CD1c-positive myeloid dendritic cell (primary cell): Measurements from ENCODE around the gene CENPP.

Source experiments
- DNase-seq: peaks from one replicate; pipeline ENCODE4 v3.0.0-alpha.2; 2016; ENCODE audit errors: extremely low spot score

The CENPP gene

GRCh38 chr9:92325269-92325990 lies at the start of gene CENPP, which contains the start of gene NOL8:
CENPP (plus strand) TSS chr9:92325953.
NOL8 (minus strand) TSS chr9:92325350; CDS start chr9:92324161, 1,189 bp downstream.
- peak; percentile 93 for DNase-seq

- DNase-seq: no peak
Measured at GRCh38 chr9:92276331-92277032, 49.3 kb upstream of the CENPP start.

- DNase-seq: no peak
Measured at GRCh38 chr9:92278110-92278509, 47.6 kb upstream of the CENPP start.

GRCh38 chr9:92279302-92279701 lies 46.5 kb upstream of the CENPP start:
- DNase-seq: no peak

GRCh38 chr9:92289708-92290390 lies 35.9 kb upstream of the CENPP start:
- no peak for DNase-seq

- DNase-seq: no peak
Measured at GRCh38 chr9:92290785-92291429, 34.8 kb upstream of the CENPP start.

GRCh38 chr9:92291577-92291976 lies 34.2 kb upstream of the CENPP start:
- no peak for DNase-seq

GRCh38 chr9:92292338-92293074 lies 33.2 kb upstream of the CENPP start:
- DNase-seq: peak; percentile 62

GRCh38 chr9:92293075-92293354 lies 32.7 kb upstream of the CENPP start:
- no peak for DNase-seq

GRCh38 chr9:92293452-92294296 lies 32.1 kb upstream of the CENPP start, which contains the start of gene IARS1:
IARS1 (minus strand) TSS chr9:92293697; CDS start chr9:92289419, 4,278 bp downstream.
- peak; percentile 100 for DNase-seq

GRCh38 chr9:92294297-92294676 lies 31.5 kb upstream of the CENPP start:
- DNase-seq: no peak

GRCh38 chr9:92295240-92295790 lies 30.4 kb upstream of the CENPP start:
- no peak for DNase-seq

- DNase-seq: no peak
Measured at GRCh38 chr9:92295827-92296258, 29.9 kb upstream of the CENPP start.

GRCh38 chr9:92297611-92298010 lies 28.1 kb upstream of the CENPP start:
- no peak for DNase-seq

- DNase-seq: no peak
Measured at GRCh38 chr9:92298036-92298435, 27.7 kb upstream of the CENPP start.

GRCh38 chr9:92299116-92299515 lies 26.6 kb upstream of the CENPP start:
- DNase-seq: peak; percentile 3

GRCh38 chr9:92300936-92301335 lies 24.8 kb upstream of the CENPP start:
- no peak for DNase-seq

GRCh38 chr9:92308893-92309292 lies 16.9 kb upstream of the CENPP start:
- DNase-seq: no peak

- DNase-seq: no peak
Measured at GRCh38 chr9:92310562-92310961, 15.2 kb upstream of the CENPP start.

- no peak for DNase-seq
Measured at GRCh38 chr9:92312887-92313623, 12.7 kb upstream of the CENPP start.
